Measurements from ENCODE around the gene TRIP12.

The TRIP12 gene

GRCh38 chr2:229832510-229832898 is 89.3 kb downstream of the TRIP12 start:
- TF ChIP-seq EZH2phosphoT487 (IDR thresholded peaks at IDR 0.05; ENCODE audit: low read depth) (no peak), CTCF (IDR thresholded peaks at IDR 0.05; ENCODE audit: low read depth, low read length) (no peak)
- Histone ChIP-seq H3K36me3 (replicated peaks; ENCODE audit: low read depth, low read length) (peaks cover 13% of the 10 kb centered on the region), H3K4me2 (ENCODE audit: low read length) (no peak overlapping the region), H3K27ac (ENCODE audit: low read length) (no peak overlapping the region), H3K4me1 (ENCODE audit: low read length) (peaks cover 7% of the 10 kb centered on the region; the same call in 1 of the 2 replicates), H3K4me3 (ENCODE audit: low read length) (no peak overlapping the region), H4K20me1 (ENCODE audit: insufficient read depth, low read length) (peaks cover 3% of the 10 kb centered on the region; the same call in 1 of the 2 replicates), H2AFZ (ENCODE audit: low read depth, low read length) (no peak overlapping the region), H3K9me3 (ENCODE audit: insufficient read depth, low read length) (no peaks in the 10 kb centered on the region), H3K9ac (ENCODE audit: low read length) (no peak overlapping the region), H3K27me3 (ENCODE audit: low read depth, low read length) (no peaks in the 10 kb centered on the region), H3K79me2 (ENCODE audit: low read length) (no peaks in the 10 kb centered on the region)

DNA sequence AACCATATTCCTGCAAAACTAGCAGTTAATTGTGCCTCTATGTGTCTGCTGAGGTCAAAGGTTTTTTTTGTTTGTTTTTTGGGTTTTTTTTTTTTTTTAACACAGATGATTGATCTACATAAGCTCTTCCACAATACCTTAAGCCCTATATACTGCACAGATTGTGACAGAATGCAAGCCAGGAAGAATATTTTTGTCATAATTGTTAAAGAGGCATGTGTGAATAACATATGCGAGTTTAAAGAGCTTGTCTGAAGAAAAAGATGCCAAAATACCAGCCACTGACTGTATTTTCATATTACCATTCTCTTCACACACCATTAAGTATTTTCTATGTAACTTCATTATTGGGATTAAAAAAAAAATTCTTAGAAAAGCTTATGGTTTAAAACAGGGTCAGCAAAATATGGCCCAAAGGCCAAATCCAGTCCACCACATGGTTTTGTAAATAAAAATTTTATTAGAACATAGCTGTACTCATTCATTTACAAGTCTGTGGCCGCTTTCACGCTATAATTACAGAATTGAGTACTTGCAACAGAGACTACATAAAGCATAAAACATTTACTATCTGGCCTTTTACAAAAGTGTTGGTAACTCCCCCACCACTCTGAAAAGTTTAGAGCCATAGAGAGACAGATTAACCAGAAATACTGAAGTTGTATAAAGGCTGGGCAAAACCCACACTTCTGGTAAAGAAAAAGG is 89.9 kb downstream of the TRIP12 start:
- Histone ChIP-seq H2AFZ (ENCODE audit: low read depth, low read length) (no peak overlapping the region), H3K4me1 (ENCODE audit: low read length) (peaks cover 7% of the 10 kb centered on the region; the same call in 1 of the 2 replicates), H3K36me3 (replicated peaks; ENCODE audit: low read depth, low read length) (peaks cover 13% of the 10 kb centered on the region), H4K20me1 (ENCODE audit: insufficient read depth, low read length) (peaks cover 3% of the 10 kb centered on the region; the same call in 1 of the 2 replicates), H3K27ac (ENCODE audit: low read length) (no peak overlapping the region), H3K27me3 (ENCODE audit: low read depth, low read length) (no peaks in the 10 kb centered on the region), H3K9me3 (ENCODE audit: insufficient read depth, low read length) (no peaks in the 10 kb centered on the region), H3K4me3 (ENCODE audit: low read length) (no peak overlapping the region), H3K79me2 (ENCODE audit: low read length) (no peaks in the 10 kb centered on the region), H3K4me2 (ENCODE audit: low read length) (no peak overlapping the region), H3K9ac (ENCODE audit: low read length) (no peak overlapping the region)
- TF ChIP-seq EZH2phosphoT487 (IDR thresholded peaks at IDR 0.05; ENCODE audit: low read depth) (no peak), CTCF (IDR thresholded peaks at IDR 0.05; ENCODE audit: low read depth, low read length) (no peak)

- H3K36me3 ChIP-seq (replicated peaks; ENCODE audit: low read depth, low read length), result peaks cover 49% of the 10 kb centered on the region
- no peaks in the 10 kb centered on the region for H3K9me3 ChIP-seq (ENCODE audit: insufficient read depth, low read length)
- H4K20me1 ChIP-seq (ENCODE audit: insufficient read depth, low read length), result peaks cover 22% of the 10 kb centered on the region; the same call in 1 of the 2 replicates
Measured at GRCh38 chr2:229825476-229825875, 96.3 kb downstream of the TRIP12 start.

More at GRCh38 chr2:229825476-229825875, 96.3 kb downstream of the TRIP12 start:
- Histone ChIP-seq H3K27ac (ENCODE audit: low read length) (no peak overlapping the region), H3K27me3 (ENCODE audit: low read depth, low read length) (peaks cover 5% of the 10 kb centered on the region; the same call in 1 of the 2 replicates), H3K4me3 (ENCODE audit: low read length) (no peak overlapping the region), H3K9ac (ENCODE audit: low read length) (no peak overlapping the region), H3K4me2 (ENCODE audit: low read length) (no peak overlapping the region), H3K4me1 (ENCODE audit: low read length) (peaks cover 17% of the 10 kb centered on the region), H2AFZ (ENCODE audit: low read depth, low read length) (no peak overlapping the region), H3K79me2 (ENCODE audit: low read length) (no peaks in the 10 kb centered on the region)
- no peak for TF ChIP-seq EZH2phosphoT487 (IDR thresholded peaks at IDR 0.05; ENCODE audit: low read depth)
- no peak for TF ChIP-seq CTCF (IDR thresholded peaks at IDR 0.05; ENCODE audit: low read depth, low read length)

Data from OCI-LY3 (cell line).